ENCODE data around the gene KRTAP22-2.

The KRTAP22-2 gene

DNA sequence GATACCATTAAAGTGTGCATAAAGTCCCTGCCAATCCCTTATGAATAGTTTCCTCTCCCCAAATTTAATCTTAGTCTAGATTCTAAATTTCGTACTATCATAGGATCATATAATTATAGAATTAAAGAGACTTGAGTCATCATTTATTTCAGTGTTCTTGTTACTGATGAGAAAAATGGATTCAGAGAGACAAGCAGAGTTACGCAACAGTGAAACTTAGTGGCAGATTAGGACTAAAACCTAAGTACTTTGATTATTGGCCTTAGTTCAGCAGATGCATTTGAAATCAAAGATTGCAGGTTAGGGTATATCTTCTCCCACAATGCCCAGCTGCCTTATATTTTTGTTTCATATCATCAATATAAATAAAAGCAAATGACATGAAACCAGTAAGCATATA is 28.2 kb downstream of the KRTAP22-2 start:
- no peak for DNase-seq

DNA sequence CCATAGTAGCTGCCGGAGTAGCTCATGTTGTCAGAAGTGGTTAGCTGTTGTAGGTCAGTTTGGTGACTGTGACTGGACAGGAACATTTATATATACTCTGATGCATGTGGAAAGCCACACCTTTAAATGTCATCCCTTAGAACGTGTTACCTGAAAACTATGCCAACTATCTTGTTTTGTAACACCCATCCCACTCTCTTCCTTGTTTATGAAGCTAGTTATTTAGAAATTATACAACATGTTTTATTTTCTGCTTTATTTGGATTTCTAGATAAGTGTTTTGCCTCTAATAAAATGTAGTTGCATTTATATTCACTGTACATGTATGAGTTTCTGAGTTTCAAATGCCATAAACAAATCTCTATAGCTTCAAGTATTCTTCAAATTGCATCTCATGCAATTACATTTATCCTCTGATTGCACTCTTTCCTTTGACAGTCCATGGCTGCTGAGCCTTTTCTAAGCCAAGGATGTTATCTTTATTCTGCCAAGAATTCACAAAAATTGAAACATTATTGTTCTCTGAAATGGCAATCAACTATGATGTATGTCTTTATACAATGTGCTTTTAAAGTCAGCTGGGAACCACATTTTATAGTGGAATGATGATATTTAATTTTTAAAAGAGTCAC is 28.8 kb downstream of the KRTAP22-2 start, which contains the start of gene KRTAP19-7:
Gene KRTAP19-7 (minus strand): TSS at position 51 of the 632 bp plus-strand sequence. CDS start 25 bp downstream, at position 26.
- no peak for DNase-seq

DNA sequence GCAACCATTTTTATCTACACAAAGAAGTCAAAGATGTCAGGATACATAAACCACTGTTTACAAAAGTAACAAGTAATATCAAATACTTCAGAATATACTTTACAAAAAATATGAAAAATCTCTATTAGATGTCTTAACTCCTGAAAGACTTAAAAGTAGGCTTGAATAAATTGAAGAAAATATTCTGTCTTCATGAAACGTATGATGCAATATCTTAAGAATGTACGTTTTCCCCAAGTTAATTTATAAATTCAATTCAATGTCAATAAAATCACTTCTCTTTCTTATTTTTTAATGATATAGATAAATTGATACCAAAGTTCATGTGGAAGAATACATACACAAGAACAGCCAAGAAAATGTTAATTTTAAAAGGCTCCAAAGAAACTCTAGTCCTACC is 35.1 kb downstream of the KRTAP22-2 start:
- DNase-seq = no peak

DNA sequence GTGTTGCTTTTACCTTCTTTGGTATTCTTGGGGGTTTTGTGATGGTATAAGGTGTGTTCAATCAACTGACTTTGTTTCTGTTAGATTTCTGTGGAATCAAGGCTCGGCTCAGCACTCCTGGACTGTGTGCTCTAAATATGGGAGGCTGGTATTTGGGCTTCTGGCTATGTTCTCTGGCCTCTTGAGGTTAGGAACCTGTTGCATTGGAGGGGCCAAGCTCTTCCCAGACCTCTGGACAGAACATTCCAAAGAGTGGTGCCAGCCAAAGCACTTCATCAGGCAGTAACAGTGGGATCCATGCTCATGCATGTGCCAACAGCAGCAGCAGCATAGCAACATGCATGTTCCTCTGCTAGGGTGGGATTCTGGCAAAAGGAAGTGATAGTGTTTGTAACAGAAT is 37.4 kb downstream of the KRTAP22-2 start:
- no peak for DNase-seq

DNA sequence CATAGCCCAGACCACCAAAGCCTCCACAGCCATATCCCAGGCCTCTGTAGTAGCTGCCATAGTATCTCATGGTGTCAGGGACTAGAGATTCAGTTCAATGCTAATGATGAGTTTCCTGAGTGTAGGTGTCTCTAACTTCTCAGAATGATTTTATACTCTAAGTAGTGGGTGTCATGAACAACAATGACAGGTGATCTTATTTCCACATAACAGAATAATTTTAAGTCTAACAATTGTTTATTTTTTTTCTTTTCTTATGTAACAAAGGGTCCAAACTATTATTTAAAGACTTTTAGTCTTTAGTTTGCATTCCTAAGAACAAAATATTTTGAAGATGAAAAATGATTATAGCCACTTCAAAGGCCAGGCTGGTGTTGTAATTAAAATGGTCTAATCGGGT is 48.4 kb downstream of the KRTAP22-2 start, which contains the start of gene KRTAP19-6:
Gene KRTAP19-6 (minus strand): TSS at position 101 of the 400 bp plus-strand sequence. CDS start 31 bp downstream, at position 70.
- no peak for DNase-seq
